Activated naive CD8-positive, alpha-beta T cell treated with anti-CD3 and anti-CD28 coated beads, Interleukin-2, amount 50 U/mL, for 16 hours (primary cell): ENCODE data around the gene MYO15B.

ENCODE experiments used
- DNase-seq: peaks from one replicate; pipeline ENCODE4 v3.0.0-alpha.2; 2020; ENCODE audit warnings: low read depth, low spot score

MYO15B gene

GRCh38 chr17:75558666-75559530, 28.7 kb upstream of the MYO15B start:
- DNase-seq: no peak

GRCh38 chr17:75559958-75560533, 27.6 kb upstream of the MYO15B start:
- DNase-seq: no peak

GRCh38 chr17:75561927-75562603, 25.5 kb upstream of the MYO15B start:
- no peak for DNase-seq

- no peak for DNase-seq
These were observed 24.4 kb upstream of the MYO15B start for GRCh38 chr17:75563063-75563758.

- no peak for DNase-seq
These were observed 23.4 kb upstream of the MYO15B start for GRCh38 chr17:75564195-75564594.

- DNase-seq: no peak
These were observed 22.5 kb upstream of the MYO15B start for GRCh38 chr17:75565066-75565465.

- no peak for DNase-seq
These were observed 22.0 kb upstream of the MYO15B start for GRCh38 chr17:75565618-75566017.

GRCh38 chr17:75566416-75566815, 21.2 kb upstream of the MYO15B start:
- no peak for DNase-seq

GRCh38 chr17:75566834-75567233, 20.8 kb upstream of the MYO15B start:
- DNase-seq: no peak

- DNase-seq: no peak
These were observed 19.0 kb upstream of the MYO15B start for GRCh38 chr17:75568412-75569255.

GRCh38 chr17:75570034-75570676, 17.4 kb upstream of the MYO15B start:
- no peak for DNase-seq

- DNase-seq: no peak
These were observed 16.8 kb upstream of the MYO15B start for GRCh38 chr17:75570772-75571171.

GRCh38 chr17:75571197-75571884, 16.3 kb upstream of the MYO15B start:
- no peak for DNase-seq

GRCh38 chr17:75571885-75572215, 15.8 kb upstream of the MYO15B start:
- DNase-seq: no peak

- no peak for DNase-seq
These were observed 14.7 kb upstream of the MYO15B start for GRCh38 chr17:75572713-75573539.

- no peak for DNase-seq
These were observed 14.1 kb upstream of the MYO15B start for GRCh38 chr17:75573540-75573957.

GRCh38 chr17:75573994-75574393, 13.6 kb upstream of the MYO15B start:
- no peak for DNase-seq

GRCh38 chr17:75574404-75575036, 13.1 kb upstream of the MYO15B start:
- DNase-seq: no peak

GRCh38 chr17:75575197-75575596, 12.4 kb upstream of the MYO15B start:
- DNase-seq: no peak
